KMS-11 (cell line): ENCODE results near the gene TMEM219.

Experiments used
- H2AFZ ChIP-seq: fragments of 200-600 bp; sonication (generic); 2 replicates; pipeline ENCODE4 v1.6.1; 2016; ENCODE audit warnings: antibody characterized with exemption, mixed run types, low read depth
- H3K27ac ChIP-seq: fragments of 200-600 bp; sonication (generic); 2 replicates; pipeline ENCODE4 v1.6.1; 2016; ENCODE audit warnings: mild to moderate bottlenecking, mixed run types
- H3K27me3 ChIP-seq: fragments of 200-600 bp; sonication (generic); 2 replicates; pipeline ENCODE4 v1.6.1; 2017; ENCODE audit warnings: mild to moderate bottlenecking, low read depth, mixed run types, moderate library complexity; ENCODE audit not compliant: insufficient read depth
- H3K36me3 ChIP-seq: fragments of 200-600 bp; sonication (generic); 2 replicates; pipeline ENCODE4 v1.6.1; 2017; ENCODE audit warnings: mild to moderate bottlenecking, mixed run types; ENCODE audit not compliant: insufficient read depth
- H3K4me1 ChIP-seq: fragments of 200-600 bp; sonication (generic); 2 replicates; pipeline ENCODE4 v1.6.1; 2016; ENCODE audit warnings: mild to moderate bottlenecking, low read depth, mixed run types; ENCODE audit not compliant: poor library complexity, severe bottlenecking
- H3K4me2 ChIP-seq: fragments of 200-600 bp; sonication (generic); 2 replicates; pipeline ENCODE4 v1.7.0; 2016; ENCODE audit warnings: mild to moderate bottlenecking, mixed run types
- H3K4me3 ChIP-seq: fragments of 200-600 bp; sonication (generic); IDR thresholded peaks from 2 replicates; pipeline ENCODE4 v1.6.1; 2017; ENCODE audit warnings: low read depth, low read length, mixed read lengths; ENCODE audit not compliant: insufficient read depth
- H3K79me2 ChIP-seq: fragments of 200-600 bp; sonication (generic); 2 replicates; pipeline ENCODE4 v1.6.1; 2016; ENCODE audit warnings: low read depth, mixed run types; ENCODE audit not compliant: insufficient read depth
- H3K9ac ChIP-seq: fragments of 200-600 bp; sonication (generic); 2 replicates; pipeline ENCODE4 v1.6.1; 2016; ENCODE audit warnings: mild to moderate bottlenecking, mixed run types
- H4K20me1 ChIP-seq: fragments of 200-600 bp; sonication (generic); 2 replicates; pipeline ENCODE4 v1.6.1; 2016; ENCODE audit warnings: mild to moderate bottlenecking, mixed run types; ENCODE audit not compliant: insufficient read depth
- TF ChIP-seq, protein P1 (sequence below): fragments of 200-600 bp; sonication (generic); conservative IDR thresholded peaks from 2 replicates; pipeline ENCODE4 v1.6.1; 2017; ENCODE audit warnings: low read depth, mild to moderate bottlenecking, antibody characterized with exemption, low read length, moderate library complexity, mixed read lengths

TMEM219 gene

DNA sequence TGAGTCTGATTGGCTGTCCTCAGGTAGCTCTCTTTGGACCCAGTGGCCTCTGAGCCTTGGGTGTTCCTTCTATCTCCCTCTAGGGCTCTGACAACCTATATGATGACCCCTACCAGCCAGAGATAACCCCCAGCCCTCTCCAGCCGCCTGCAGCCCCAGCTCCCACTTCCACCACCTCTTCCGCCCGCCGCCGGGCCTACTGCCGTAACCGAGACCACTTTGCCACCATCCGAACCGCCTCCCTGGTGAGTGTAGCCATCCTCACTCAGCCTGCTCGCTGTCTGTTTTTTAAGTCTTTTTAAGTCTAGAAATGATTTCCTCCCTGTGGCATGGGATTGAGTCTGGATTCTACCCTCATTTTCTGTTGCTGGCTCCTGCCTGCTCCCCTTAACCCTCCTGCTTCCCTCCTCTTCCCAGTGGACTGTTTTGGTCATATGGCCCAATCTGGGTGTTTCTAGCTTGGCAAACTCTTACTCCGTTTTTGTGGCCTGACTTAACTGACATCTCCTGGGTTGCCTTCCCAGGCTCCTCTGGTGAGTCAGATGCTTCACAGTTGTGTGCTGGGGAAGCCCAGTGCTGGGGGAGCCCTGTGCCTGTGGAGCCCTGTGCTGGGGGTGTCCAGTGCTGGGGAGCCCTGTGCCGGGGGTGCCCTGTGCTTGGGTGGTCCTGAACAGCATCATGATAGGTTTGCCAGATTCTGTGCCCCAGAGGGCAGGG, 21.7 kb downstream of the TMEM219 start:
- Histone ChIP-seq H3K27ac (no peak overlapping the region), H3K79me2 (no peaks in the 10 kb centered on the region), H3K4me1 (no peaks in the 10 kb centered on the region), H3K9ac (no peak overlapping the region), H3K27me3 (no peaks in the 10 kb centered on the region), H2AFZ (no peak overlapping the region), H3K4me2 (no peak overlapping the region), H3K36me3 (no peaks in the 10 kb centered on the region; the same call in 1 of the 2 replicates), H4K20me1 (no peaks in the 10 kb centered on the region), H3K4me3 (no peak overlapping the region)
- TF ChIP-seq, protein P1, sequence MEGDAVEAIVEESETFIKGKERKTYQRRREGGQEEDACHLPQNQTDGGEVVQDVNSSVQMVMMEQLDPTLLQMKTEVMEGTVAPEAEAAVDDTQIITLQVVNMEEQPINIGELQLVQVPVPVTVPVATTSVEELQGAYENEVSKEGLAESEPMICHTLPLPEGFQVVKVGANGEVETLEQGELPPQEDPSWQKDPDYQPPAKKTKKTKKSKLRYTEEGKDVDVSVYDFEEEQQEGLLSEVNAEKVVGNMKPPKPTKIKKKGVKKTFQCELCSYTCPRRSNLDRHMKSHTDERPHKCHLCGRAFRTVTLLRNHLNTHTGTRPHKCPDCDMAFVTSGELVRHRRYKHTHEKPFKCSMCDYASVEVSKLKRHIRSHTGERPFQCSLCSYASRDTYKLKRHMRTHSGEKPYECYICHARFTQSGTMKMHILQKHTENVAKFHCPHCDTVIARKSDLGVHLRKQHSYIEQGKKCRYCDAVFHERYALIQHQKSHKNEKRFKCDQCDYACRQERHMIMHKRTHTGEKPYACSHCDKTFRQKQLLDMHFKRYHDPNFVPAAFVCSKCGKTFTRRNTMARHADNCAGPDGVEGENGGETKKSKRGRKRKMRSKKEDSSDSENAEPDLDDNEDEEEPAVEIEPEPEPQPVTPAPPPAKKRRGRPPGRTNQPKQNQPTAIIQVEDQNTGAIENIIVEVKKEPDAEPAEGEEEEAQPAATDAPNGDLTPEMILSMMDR: no peak

DNA sequence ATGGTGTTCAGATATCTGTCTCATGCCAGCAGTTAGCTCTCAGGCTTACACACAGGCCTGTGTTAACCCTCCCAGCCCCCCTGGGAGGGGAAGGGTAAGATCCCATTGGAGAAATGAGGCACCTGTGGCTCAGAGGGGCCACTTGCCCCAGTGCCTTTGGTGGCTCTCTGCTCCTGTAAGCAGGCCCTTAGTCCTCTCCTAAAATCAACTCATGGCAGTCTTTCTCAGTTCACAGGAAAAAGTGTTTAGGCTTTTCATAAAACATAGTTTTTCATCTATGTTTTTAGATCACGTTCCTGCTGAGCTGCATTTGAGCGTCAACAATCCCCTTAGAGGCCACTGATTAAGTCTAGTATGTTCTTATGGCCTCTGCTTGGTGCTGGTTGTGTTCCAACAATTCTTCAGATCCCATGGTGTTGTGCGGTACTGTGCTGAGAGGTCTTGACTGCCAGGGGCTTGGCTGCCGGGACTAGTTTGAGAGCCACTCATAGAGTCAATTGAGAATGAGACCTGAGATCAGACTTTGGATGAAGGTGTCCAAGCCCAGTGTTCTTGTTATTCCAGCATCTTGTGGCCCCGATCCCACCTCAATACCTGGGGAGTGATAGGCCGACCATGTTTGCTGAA, 22.4 kb downstream of the TMEM219 start:
- no peaks in the 10 kb centered on the region for H3K4me1 ChIP-seq
- H3K9ac ChIP-seq: no peak overlapping the region
- no peak overlapping the region for H3K27ac ChIP-seq
- no peaks in the 10 kb centered on the region for H3K79me2 ChIP-seq
- H2AFZ ChIP-seq: no peak overlapping the region
- H4K20me1 ChIP-seq: no peaks in the 10 kb centered on the region
- no peak overlapping the region for H3K4me2 ChIP-seq
- no peak overlapping the region for H3K4me3 ChIP-seq
- TF ChIP-seq, protein P1: no peak
- H3K27me3 ChIP-seq: no peaks in the 10 kb centered on the region
- no peaks in the 10 kb centered on the region for H3K36me3 ChIP-seq

DNA sequence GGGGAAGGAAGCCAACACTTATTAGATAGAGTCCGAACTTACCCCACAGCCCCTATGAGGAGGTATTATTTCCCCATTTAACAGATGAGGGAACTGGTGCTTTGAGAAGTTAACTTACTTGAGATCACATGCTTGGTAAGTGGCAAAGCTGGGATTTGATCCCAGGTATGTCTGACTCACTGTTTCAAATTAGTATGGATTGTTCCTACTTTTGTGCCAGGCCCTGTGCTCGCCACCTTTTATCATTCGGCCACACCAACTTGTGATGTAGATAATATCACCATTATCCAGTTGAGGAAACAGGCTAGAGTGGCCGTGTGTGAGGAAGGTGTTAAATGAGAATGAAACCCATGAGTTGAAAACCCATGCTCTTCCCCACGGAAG, 22.9 kb downstream of the TMEM219 start:
- Histone ChIP-seq H3K79me2 (no peaks in the 10 kb centered on the region), H3K36me3 (no peaks in the 10 kb centered on the region), H3K27ac (no peak overlapping the region), H4K20me1 (no peaks in the 10 kb centered on the region), H3K4me2 (no peak overlapping the region), H3K27me3 (no peaks in the 10 kb centered on the region), H3K4me3 (no peak overlapping the region), H3K4me1 (no peaks in the 10 kb centered on the region), H3K9ac (no peak overlapping the region), H2AFZ (no peak overlapping the region)
- TF ChIP-seq, protein P1: no peak

DNA sequence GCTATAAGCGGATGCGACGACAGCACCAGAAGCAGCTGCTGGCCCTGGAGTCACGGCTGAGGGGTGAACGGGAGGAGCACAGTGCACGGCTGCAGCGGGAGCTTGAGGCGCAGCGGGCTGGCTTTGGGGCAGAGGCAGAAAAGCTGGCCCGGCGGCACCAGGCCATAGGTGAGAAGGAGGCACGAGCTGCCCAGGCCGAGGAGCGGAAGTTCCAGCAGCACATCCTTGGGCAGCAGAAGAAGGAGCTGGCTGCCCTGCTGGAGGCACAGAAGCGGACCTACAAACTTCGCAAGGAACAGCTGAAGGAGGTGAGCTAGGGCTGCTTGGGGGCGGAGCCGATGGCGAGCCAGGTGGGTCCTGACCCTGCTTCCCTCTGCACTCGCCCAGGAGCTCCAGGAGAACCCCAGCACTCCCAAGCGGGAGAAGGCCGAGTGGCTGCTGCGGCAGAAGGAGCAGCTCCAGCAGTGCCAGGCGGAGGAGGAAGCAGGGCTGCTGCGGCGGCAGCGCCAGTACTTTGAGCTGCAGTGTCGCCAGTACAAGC, 23.5 kb downstream of the TMEM219 start:
- Histone ChIP-seq H3K79me2 (no peaks in the 10 kb centered on the region), H2AFZ (no peak overlapping the region), H3K27ac (no peak overlapping the region), H3K4me1 (no peaks in the 10 kb centered on the region), H3K9ac (no peak overlapping the region), H3K4me3 (no peak overlapping the region), H4K20me1 (no peaks in the 10 kb centered on the region), H3K4me2 (no peak overlapping the region), H3K36me3 (no peaks in the 10 kb centered on the region), H3K27me3 (no peaks in the 10 kb centered on the region)
- TF ChIP-seq, protein P1: no peak
